HL-60/S4 (cell line): Measurements from ENCODE around the gene ACKR3.

Experiments used
- in situ Hi-C: fragments of 300-500 bp; cut with MboI; formaldehyde crosslinking; loops from 2 replicates; pipeline ENCODE4 v1.14.3; 2022; ENCODE audit warnings: low sequenced_read_pairs

Gene ACKR3

GRCh38 chr2:236548179-236548921 is 21.3 kb upstream of the ACKR3 start:
- in situ Hi-C loops: no loop called here

DNA sequence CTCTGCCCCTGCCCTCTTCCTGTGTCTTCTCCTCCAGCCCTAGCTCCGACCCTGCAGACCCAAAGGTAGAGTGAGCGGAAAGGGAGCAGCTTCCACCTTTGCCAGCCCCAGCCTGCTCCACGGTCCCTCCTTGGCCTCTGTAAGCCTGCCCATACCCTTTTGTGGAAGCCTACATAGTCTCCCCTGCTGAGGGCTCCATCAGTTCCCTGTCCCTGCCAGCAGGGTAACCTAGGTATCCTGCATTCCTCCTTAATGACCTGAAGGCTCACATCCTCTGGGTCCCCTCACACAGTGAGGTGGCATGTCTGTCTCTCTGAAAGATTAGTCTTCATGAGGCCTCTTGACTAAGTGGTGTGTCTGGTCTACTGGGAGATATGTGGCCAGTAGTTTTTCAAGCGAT is 20.5 kb upstream of the ACKR3 start:
- in situ Hi-C loops: no loop called here

DNA sequence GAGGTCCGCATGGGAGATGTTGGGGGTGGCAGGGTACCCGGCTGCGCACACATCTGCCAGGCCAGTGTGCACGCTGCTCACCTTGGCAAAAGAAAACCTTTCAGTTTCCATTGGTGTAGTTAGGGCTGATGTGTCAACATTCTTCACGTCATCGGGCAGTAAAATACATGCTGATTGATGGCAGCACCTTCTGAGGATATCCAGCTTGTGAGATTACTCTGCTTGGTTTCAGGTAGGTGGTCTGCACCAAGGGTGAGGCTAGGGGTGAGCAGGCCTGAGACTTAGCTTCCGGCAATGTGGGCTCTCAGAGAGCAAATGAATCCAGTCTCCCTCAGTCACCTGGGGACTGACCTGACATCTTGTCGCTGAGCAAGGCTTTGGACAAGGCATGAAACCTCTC is 19.3 kb upstream of the ACKR3 start:
- in situ Hi-C loops: no loop called here

DNA sequence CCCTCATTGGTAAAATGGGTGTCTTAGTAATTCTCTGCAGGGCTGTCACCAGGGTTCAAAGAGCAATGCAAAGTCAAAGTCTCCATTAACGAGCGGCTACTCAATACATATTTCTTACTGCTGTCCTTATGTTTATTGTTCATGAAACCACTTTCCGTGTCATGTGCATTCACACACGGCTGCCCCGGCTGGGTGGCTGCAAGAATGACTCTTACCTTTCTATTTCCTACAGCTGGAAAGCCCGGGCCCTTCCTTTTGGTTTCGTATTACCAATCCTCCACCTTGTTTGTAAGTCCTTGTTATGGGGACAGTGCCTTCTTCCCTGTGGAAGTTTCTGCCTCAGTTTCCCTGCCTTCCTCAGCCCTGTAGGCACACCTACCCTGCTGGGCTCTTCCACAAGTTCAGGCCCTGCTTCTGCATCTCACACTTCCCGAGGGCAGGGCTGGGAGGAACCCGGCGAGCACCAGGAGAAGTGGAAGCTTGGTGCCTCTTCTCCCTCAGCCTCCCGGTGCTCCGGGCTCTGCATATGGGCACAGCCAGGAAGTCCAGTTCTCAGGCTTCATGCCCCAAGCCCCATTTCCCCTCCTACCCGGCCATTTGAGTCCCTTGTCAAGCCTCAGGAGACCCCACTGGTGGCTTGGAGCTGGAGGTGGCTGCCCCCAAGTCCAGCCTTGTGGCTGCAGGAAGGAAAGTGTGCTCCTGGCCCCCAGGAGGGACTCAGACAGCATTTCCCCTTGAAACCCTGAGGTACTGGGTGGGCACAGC is 18.7 kb upstream of the ACKR3 start:
- in situ Hi-C loops: no loop called here

GRCh38 chr2:236551471-236552211 is 18.0 kb upstream of the ACKR3 start:
- in situ Hi-C loops: no loop called here

GRCh38 chr2:236552212-236552542 is 17.4 kb upstream of the ACKR3 start:
- in situ Hi-C loops: no loop called here

DNA sequence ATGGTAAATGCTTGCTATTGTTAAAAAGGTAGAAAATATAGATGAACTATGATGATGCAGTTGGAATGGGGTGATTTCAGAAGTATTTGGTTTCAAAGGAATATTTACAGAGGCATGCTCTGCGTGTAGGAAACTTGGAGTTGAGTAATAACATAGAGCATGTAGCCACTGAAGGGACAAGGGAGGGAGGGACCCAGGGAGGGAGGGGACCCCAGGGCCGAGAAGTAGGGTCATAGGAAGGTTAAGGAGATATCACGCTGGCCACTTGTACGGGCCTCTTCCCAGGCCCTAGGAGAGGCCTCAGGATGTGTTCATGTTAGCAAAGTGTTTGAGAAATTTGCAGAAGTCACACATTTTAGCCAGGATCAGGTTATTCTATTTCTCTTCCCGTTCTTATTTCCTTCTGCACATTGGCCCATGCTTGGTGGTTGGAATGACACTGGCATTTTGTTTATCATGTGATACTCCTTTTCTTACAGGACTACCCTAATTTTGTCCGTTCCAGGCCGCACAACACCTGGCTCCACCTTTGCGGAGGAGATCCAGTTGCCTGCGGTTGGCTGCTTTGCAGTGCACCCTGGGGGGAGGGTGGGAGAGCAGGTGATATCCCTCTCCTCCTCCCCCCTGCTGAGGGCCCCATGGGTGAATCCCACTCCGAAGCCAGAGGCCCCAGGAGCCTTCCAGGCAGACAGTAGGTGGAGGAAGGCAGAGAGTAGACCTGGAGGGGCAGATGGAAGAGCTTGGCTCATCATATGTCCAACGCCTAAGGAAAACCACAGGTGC is 16.9 kb upstream of the ACKR3 start:
- in situ Hi-C loops: no loop called here

DNA sequence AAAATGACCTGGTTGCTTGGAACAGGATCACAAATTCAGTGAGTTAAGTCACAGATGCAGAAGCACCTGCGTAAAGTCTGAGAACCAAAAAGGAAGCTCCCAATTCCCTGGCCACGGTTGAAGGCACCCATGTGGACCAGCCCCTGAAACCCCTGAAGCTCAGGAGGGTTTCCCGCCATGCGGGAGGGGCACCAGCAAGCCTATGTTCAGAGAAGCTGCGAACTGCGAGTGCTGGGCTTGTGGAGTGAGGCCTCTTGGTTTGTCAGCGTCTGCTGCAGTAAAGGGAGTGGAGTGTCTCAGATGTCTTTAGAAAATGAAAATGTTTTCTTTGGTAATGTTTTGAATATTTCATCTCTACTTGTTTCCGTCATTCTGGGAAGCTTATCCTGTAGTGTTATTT is 16.1 kb upstream of the ACKR3 start:
- in situ Hi-C loops: no loop called here

DNA sequence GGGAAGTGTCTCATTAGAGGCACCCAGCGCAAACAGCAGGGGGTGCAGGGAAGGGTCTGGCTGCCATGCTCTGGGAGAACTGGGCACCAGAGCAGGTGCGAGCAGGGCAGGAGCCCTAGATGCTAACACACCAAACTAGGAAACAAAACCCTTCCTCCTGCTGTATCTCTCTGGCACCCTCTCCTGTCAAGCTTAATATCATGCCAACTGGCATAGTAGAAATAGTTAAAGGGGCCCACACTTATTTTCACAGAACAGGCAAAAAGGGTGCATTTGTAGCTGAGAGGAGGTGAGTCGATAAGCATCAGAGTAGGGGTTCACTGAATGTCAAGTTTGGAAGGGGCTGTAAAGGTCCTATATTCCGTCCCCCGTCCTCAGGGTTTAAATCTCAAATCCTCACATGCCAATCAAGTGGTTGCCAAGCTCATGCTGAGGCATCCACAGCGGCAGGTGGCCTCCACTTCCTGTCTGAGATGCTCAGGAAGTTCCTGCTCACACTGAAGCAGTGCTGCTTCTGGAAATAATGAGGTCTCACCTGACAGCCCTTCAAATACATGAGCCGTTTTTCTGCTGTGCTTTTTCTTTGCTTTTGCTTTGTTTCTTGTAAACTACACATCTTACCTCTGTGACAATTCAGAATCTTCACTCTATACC is 14.9 kb upstream of the ACKR3 start:
- in situ Hi-C loops: no loop called here

DNA sequence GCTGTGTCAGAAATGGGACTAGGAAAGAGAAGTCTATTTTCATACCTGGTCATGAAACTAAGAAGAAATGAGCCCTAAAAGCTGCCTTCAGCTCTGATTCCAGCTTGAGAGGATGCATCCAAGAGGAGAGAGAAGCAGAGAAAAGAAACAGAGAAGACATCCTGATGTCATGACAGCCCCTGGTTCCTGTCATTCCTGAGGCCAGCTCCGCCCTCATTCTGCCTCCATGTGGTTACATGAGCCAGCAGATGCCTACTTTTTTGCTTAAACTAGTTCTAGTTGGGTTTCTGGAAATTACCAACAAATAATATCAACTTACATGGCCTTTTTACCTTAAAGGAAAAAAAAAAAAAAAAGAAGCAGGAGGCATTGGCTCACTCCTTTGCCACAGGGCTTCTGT is 14.1 kb upstream of the ACKR3 start:
- in situ Hi-C loops: no loop called here

GRCh38 chr2:236557306-236558030 is 12.2 kb upstream of the ACKR3 start:
- in situ Hi-C loops: no loop called here

GRCh38 chr2:236558036-236558435 is 11.6 kb upstream of the ACKR3 start:
- in situ Hi-C loops: no loop called here

DNA sequence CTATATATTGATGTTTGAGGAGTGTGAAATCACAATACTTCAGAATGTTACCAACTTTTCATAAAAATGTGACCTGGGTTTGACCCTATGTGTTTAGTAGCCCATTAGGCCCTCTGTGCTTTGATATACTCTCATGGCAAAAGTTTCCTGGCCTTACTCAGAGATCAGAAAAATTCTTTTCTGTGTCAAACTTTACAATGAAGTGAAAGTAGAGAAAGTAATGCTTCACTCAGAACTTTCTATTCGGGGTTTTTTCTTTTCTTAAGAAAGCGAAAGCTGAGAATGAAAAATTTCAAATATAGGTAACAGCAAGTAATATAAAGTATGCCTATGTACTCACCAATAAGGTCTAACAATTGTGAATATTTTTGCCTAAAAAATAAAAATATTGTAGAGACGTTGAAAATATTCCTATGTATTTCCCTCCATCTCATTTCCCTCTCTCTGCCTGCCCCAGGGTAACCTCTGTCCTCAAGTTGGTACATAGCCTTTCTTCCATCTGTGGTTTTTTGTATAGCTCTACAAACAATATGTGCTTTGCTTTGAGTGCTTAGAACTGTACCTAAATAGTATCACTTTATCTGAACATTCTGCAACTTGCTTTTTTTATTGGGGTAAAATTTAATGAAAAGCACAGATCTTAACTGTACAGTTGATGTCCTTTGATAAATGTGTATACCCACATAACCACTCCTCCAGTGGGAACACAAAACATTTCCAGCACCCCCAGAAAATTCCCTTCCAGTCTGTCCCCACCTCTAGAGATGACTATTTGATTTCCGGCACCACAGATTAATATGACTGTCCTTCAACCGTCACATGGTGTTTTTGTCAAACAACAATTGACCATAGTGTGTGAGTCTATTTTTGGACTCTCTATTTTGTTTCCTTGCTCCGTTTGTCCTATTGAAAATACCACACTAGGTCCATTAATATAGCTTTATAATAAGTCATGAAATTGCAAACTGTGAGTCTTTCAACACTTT is 10.3 kb upstream of the ACKR3 start:
- in situ Hi-C loops: no loop called here

GRCh38 chr2:236561874-236562273 is 7.8 kb upstream of the ACKR3 start:
- in situ Hi-C loops: no loop called here

DNA sequence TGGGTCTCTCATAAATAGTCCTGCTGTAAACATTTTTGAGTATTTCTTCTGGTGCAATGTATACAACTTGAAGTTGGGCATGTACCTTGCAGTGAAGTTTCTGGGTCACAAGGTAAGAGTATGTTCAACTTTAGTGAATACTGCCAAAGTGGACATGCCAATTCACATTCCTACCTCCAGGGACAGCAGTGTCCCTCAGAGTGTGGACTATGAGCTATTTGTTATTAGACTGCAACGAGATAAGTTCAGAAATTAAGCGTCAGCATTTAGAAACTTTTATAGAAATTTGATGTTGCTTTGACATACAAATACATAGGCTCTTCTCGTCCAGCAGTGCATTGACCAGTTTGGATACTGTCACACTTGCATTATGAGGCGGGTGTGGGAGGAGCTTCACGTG is 7.2 kb upstream of the ACKR3 start:
- in situ Hi-C loops: no loop called here

GRCh38 chr2:236563953-236564352 is 5.7 kb upstream of the ACKR3 start:
- in situ Hi-C loops: no loop called here

DNA sequence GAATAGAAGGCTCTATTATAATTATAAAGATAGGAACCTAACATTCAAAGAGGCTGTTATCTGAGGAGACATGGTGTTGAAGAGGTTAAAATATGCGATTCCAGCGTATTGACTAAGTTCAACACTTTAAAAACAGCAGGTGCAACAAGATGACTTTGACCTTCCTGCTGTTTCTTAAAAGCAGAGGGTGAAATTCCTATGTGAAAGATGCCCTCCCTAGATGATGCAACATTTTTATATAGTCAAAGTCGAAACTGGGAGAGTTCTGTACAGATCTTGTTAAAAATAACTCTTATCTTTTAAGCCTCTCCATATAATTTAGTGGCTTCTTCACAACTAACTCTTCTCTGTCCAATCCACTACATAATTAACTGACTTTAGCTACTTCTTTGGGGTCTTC is 4.4 kb upstream of the ACKR3 start:
- in situ Hi-C loops: no loop called here

DNA sequence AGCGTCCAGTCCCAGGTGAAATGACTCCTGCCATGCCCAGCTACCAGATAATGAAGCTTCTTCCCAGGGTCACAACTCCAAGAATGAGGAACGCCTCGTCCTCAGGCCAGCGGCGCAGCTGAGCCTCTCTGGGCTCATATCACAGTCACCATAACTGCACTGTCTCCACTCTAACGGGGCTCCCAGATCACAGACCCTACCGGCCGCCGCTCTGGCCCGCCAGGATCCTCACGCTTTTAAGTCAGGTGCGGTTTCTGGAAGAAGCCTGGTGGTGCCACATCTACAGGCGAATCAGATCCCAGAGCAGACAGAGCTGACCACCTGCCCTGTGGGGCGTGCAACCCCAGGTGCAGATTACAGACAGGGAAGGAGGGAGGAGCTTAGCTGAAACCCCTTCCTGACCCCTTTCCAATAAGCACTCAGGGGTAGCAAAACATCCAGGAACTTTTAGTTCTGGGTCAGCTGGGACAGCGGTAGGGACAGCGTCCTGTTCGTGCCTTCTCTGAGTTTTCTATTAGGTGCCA is 3.7 kb upstream of the ACKR3 start:
- in situ Hi-C loops: no loop called here

DNA sequence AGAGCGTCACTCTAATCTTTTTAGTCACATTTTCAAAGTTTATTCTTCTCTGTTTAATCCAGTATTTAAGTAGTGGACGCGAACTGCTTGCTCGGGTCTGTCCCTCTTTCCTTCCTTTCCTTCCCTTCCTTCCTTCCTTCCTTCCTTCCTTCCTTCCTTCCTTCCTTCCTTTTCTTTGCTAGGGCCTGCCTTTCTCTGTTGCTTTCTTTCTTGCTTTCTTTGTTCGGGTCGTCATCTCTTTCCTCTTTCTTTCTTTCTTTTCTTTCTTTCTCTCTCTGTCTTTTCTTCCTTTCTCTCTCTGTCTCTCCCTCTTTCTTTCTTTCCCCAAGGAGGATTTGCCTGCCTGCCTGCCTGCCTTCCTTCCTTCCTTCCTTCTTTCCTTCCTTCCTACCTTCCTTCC is 3.0 kb upstream of the ACKR3 start:
- in situ Hi-C loops: no loop called here
